ENCODE results near the gene TSSK1B.
"Not testable (repeated sequence)": the region's sequence is repeated elsewhere in the genome, so short reads cannot be mapped to it uniquely, and the experiment has no call there.

Gene TSSK1B

GRCh38 chr5:113474100-113474728, 39.4 kb upstream of the TSSK1B start:
- H4K20me1 ChIP-seq (ENCODE audit: insufficient read depth, low read length): no peaks in the 10 kb centered on the region
- no peaks in the 10 kb centered on the region for H3K79me2 ChIP-seq (ENCODE audit: insufficient read depth, low read length)
- no peaks in the 10 kb centered on the region for H3K27me3 ChIP-seq (ENCODE audit: insufficient read depth, low read length)
- no peaks in the 10 kb centered on the region for H3K9me2 ChIP-seq (ENCODE audit: low read depth, low read length)
- no peaks in the 10 kb centered on the region for H3K36me3 ChIP-seq (ENCODE audit: insufficient read depth, low read length)
- no peak overlapping the region for H3K4me2 ChIP-seq (ENCODE audit: low read length)
- no peaks in the 10 kb centered on the region for H3K4me1 ChIP-seq (ENCODE audit: insufficient read depth, low read length, severe bottlenecking)
- no peak for TF ChIP-seq EZH2 (IDR thresholded peaks at IDR 0.05; ENCODE audit: borderline replicate concordance, low read length)
- TF ChIP-seq, protein P1, sequence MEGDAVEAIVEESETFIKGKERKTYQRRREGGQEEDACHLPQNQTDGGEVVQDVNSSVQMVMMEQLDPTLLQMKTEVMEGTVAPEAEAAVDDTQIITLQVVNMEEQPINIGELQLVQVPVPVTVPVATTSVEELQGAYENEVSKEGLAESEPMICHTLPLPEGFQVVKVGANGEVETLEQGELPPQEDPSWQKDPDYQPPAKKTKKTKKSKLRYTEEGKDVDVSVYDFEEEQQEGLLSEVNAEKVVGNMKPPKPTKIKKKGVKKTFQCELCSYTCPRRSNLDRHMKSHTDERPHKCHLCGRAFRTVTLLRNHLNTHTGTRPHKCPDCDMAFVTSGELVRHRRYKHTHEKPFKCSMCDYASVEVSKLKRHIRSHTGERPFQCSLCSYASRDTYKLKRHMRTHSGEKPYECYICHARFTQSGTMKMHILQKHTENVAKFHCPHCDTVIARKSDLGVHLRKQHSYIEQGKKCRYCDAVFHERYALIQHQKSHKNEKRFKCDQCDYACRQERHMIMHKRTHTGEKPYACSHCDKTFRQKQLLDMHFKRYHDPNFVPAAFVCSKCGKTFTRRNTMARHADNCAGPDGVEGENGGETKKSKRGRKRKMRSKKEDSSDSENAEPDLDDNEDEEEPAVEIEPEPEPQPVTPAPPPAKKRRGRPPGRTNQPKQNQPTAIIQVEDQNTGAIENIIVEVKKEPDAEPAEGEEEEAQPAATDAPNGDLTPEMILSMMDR (IDR thresholded peaks at IDR 0.05; ENCODE audit: low read length): no peak
- no peak overlapping the region for H3K4me3 ChIP-seq (ENCODE audit: low read depth, low read length, poor library complexity, severe bottlenecking)
- no peaks in the 10 kb centered on the region for H3F3A ChIP-seq (ENCODE audit: insufficient read depth, low read length)
- H2AFZ ChIP-seq (ENCODE audit: low read length): no peak overlapping the region
- H3K9ac ChIP-seq (ENCODE audit: low read length): no peak overlapping the region
- no peak overlapping the region for H3K27ac ChIP-seq (ENCODE audit: low read depth, low read length, poor library complexity, severe bottlenecking)
- no peaks in the 10 kb centered on the region for H3K9me3 ChIP-seq (ENCODE audit: low read length)

- no peaks in the 10 kb centered on the region for H3K36me3 ChIP-seq (ENCODE audit: insufficient read depth, low read length)
- no peaks in the 10 kb centered on the region for H3K4me1 ChIP-seq (ENCODE audit: insufficient read depth, low read length, severe bottlenecking)
- H3K9ac ChIP-seq (ENCODE audit: low read length): no peak overlapping the region
- H3K79me2 ChIP-seq (ENCODE audit: insufficient read depth, low read length): no peaks in the 10 kb centered on the region
- no peak overlapping the region for H3K4me2 ChIP-seq (ENCODE audit: low read length)
- H3K4me3 ChIP-seq (ENCODE audit: low read depth, low read length, poor library complexity, severe bottlenecking): no peak overlapping the region
- H3K9me3 ChIP-seq (ENCODE audit: low read length): no peaks in the 10 kb centered on the region
- H3K27ac ChIP-seq (ENCODE audit: low read depth, low read length, poor library complexity, severe bottlenecking): no peak overlapping the region
- H4K20me1 ChIP-seq (ENCODE audit: insufficient read depth, low read length): no peaks in the 10 kb centered on the region
- TF ChIP-seq EZH2 (IDR thresholded peaks at IDR 0.05; ENCODE audit: borderline replicate concordance, low read length): no peak
- TF ChIP-seq, protein P1 (IDR thresholded peaks at IDR 0.05; ENCODE audit: low read length): no peak
- H3F3A ChIP-seq (ENCODE audit: insufficient read depth, low read length): no peaks in the 10 kb centered on the region
- no peaks in the 10 kb centered on the region for H3K27me3 ChIP-seq (ENCODE audit: insufficient read depth, low read length)
- H3K9me2 ChIP-seq (ENCODE audit: low read depth, low read length): no peaks in the 10 kb centered on the region
- H2AFZ ChIP-seq (ENCODE audit: low read length): no peak overlapping the region
Measured at GRCh38 chr5:113463032-113463431, 28.2 kb upstream of the TSSK1B start.

DNA sequence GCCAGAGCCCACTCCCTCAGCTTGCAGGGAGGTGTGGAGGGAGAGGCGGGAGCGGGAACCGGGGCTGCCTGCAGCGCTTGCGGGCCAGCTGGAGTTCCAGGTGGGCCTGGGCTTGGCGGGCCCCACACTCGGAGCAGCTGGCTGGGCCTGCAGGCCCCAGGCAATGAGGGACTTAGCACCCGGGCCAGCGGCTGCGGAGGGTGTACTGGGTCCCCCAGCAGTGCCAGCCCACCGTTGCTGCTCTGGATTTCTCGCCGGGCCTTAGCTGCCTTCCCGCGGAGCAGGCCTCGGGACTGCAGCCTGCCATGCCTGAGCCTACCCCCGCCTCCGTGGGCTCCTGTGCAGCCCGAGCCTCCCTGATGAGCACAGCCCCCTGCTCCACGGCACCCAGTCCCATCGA, 22.3 kb upstream of the TSSK1B start:
- H3K4me1 ChIP-seq (ENCODE audit: insufficient read depth, low read length, severe bottlenecking); H4K20me1 ChIP-seq (ENCODE audit: insufficient read depth, low read length): not testable (repeated sequence)

DNA sequence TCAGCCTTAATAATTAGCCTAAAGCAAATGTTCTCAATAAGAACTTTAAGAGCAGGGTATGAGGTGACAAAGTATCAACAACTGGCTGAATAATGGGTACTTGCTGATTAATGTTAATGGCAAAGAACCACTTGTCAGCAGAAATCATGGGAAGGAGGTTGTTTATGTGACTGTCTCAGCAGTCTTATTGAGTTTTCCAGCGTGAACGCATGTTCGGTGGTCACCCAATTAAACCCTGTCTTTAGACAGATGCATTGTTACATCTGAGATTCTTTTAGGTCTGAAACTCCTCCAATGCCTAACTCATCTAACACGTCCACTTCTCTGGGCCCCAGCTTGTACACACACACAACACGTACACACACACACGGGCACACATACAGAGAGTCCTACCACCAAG, 18.2 kb upstream of the TSSK1B start:
- H3K9me3 ChIP-seq (ENCODE audit: low read length): no peaks in the 10 kb centered on the region
- H2AFZ ChIP-seq (ENCODE audit: low read length): no peak overlapping the region
- H3F3A ChIP-seq (ENCODE audit: insufficient read depth, low read length): no peaks in the 10 kb centered on the region
- no peak overlapping the region for H3K9ac ChIP-seq (ENCODE audit: low read length)
- H3K27ac ChIP-seq (ENCODE audit: low read depth, low read length, poor library complexity, severe bottlenecking): no peak overlapping the region
- no peaks in the 10 kb centered on the region for H3K9me2 ChIP-seq (ENCODE audit: low read depth, low read length)
- H3K27me3 ChIP-seq (ENCODE audit: insufficient read depth, low read length): no peaks in the 10 kb centered on the region
- no peak overlapping the region for H3K4me2 ChIP-seq (ENCODE audit: low read length)
- H3K4me3 ChIP-seq (ENCODE audit: low read depth, low read length, poor library complexity, severe bottlenecking): no peak overlapping the region
- TF ChIP-seq, protein P1 (IDR thresholded peaks at IDR 0.05; ENCODE audit: low read length): no peak
- TF ChIP-seq EZH2 (IDR thresholded peaks at IDR 0.05; ENCODE audit: borderline replicate concordance, low read length): no peak
- H4K20me1 ChIP-seq (ENCODE audit: insufficient read depth, low read length): no peaks in the 10 kb centered on the region
- no peaks in the 10 kb centered on the region for H3K79me2 ChIP-seq (ENCODE audit: insufficient read depth, low read length)
- H3K4me1 ChIP-seq (ENCODE audit: insufficient read depth, low read length, severe bottlenecking): no peaks in the 10 kb centered on the region
- no peaks in the 10 kb centered on the region for H3K36me3 ChIP-seq (ENCODE audit: insufficient read depth, low read length)

More for the DNA sequence above, 22.3 kb upstream of the TSSK1B start:
- H3K79me2 ChIP-seq (ENCODE audit: insufficient read depth, low read length); H3K36me3 ChIP-seq (ENCODE audit: insufficient read depth, low read length); H2AFZ ChIP-seq (ENCODE audit: low read length); H3K4me2 ChIP-seq (ENCODE audit: low read length); H3K9ac ChIP-seq (ENCODE audit: low read length); H3F3A ChIP-seq (ENCODE audit: insufficient read depth, low read length); H3K4me3 ChIP-seq (ENCODE audit: low read depth, low read length, poor library complexity, severe bottlenecking); H3K9me3 ChIP-seq (ENCODE audit: low read length); H3K27ac ChIP-seq (ENCODE audit: low read depth, low read length, poor library complexity, severe bottlenecking); H3K27me3 ChIP-seq (ENCODE audit: insufficient read depth, low read length); H3K9me2 ChIP-seq (ENCODE audit: low read depth, low read length): not testable (repeated sequence)

Measured in OCI-LY1 (cell line).